ENCODE data around the gene OST4.

Gene OST4

DNA sequence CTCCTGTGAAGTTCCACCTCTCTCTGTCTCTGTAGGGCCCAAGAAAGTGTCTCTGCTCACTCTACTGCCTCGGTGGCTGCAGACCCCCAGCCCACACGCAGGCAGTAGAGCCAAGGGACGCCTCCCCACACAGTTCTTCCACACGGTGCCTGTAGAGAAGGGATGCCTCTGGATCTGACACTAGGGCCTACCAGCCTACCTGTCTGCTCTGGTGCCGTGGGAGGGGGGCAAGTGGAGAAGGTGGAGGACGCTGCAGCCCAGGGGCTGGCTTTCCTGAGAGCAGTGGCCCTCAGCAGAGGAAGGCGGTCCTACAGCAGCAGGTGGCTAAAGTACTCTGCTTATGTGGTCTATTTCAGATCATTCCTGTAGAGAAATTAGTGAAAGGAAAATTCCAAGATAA is 47.7 kb downstream of the OST4 start:
- no peak for DNase-seq

GRCh38 chr2:27021253-27022049 is 50.0 kb downstream of the OST4 start:
- DNase-seq, result no peak

Data from NCI-H146 (cell line).